K562 (cell line): ENCODE data around the gene TBC1D32. TPM values are rescaled to one million over a fixed set of nuclear protein-coding genes. Genes with fewer than 3 reads are reported as not detected.
A peak's percentile ranks its signal among the peaks of the same experiment; 100 is the strongest.

Experiments
- ATAC-seq: fragments of 200-7000 bp; cut with Tn5 transposase; 3 replicates; pipeline ENCODE4 v1.9.1; 2020; ENCODE audit warnings: moderate library complexity
- BruUV-seq: library from RNA; stranded (reverse); fragments of 400-500 nt; replicated peaks from 2 replicates; lab custom pipeline; 2021; lab: Mats Ljungman, UMichigan
- CTCF ChIA-PET: fragments of 300-600 bp; formaldehyde crosslinking; extraction: SDS; loops from one replicate; lab custom pipeline; 2021; ENCODE audit warnings: low intra/inter-chr PET ratio; lab: Yijun Ruan, JAX
- POLR2A ChIA-PET: fragments of 300-600, 350-650 bp; sonication (Branson Sonifier 250); formaldehyde crosslinking; extraction: SDS; loops from one replicate; lab custom pipeline; 2021; ENCODE audit warnings: antibody characterized with exemption, inconsistent platforms; lab: Yijun Ruan, JAX
- DNase-seq, 4 experiments: peaks; one replicate each; pipeline versions ENCODE4 v3.0.0 to v3.0.0-alpha.2; 2011 to 2018; ENCODE audit warnings: low spot score in 3 of 4, mixed read lengths in 3 of 4; ENCODE audit errors: extremely low read depth in 1 of 4
- FAIRE-seq: peaks from 2 replicates; lab custom pipeline; 2011; peaks lifted over from hg19 to GRCh38; lab: Jason Lieb, UNC
- H2AFZ ChIP-seq: 2 replicates; pipeline ENCODE4 v1.6.0; 2011; ENCODE audit warnings: low read depth, low read length, control low read depth, inconsistent platforms
- H3K27ac ChIP-seq: fragments of 200-600 bp; 3 replicates; pipeline ENCODE4 v1.8.0; 2011; ENCODE audit warnings: low read depth, mild to moderate bottlenecking, control low read depth, inconsistent platforms, low read length, moderate library complexity, mixed read lengths; ENCODE audit errors: extremely low read depth
- H3K27me3 ChIP-seq, 2 experiments: fragments of 300-600 bp in 1 of 2; 2 replicates in 1 of 2; 3 replicates in 1 of 2; pipeline versions ENCODE4 v1.6.0 to v1.8.0; 2011; ENCODE audit warnings: inconsistent platforms in 2 of 2, low read length in 2 of 2, mild to moderate bottlenecking in 1 of 2, mixed read lengths in 1 of 2, moderate library complexity in 1 of 2; ENCODE audit not compliant: control insufficient read depth in 2 of 2, insufficient read depth in 2 of 2
- H3K36me3 ChIP-seq: fragments of 300-600 bp; 3 replicates; pipeline ENCODE4 v1.8.0; 2011; ENCODE audit warnings: mild to moderate bottlenecking, low read length, inconsistent platforms; ENCODE audit not compliant: control insufficient read depth, insufficient read depth
- H3K4me1 ChIP-seq, 2 experiments: fragments of 200-600 bp in 1 of 2; replicated peaks in 1 of 2; 2 replicates in 1 of 2; 3 replicates in 1 of 2; pipeline versions ENCODE4 v1.5.1 to v1.8.0; 2011; ENCODE audit warnings: inconsistent platforms in 2 of 2, low read length in 2 of 2, mild to moderate bottlenecking in 1 of 2, mixed read lengths in 1 of 2, moderate library complexity in 1 of 2; ENCODE audit not compliant: control insufficient read depth in 2 of 2, insufficient read depth in 2 of 2
- H3K4me2 ChIP-seq: 2 replicates; pipeline ENCODE4 v1.6.1; 2011; ENCODE audit warnings: low read length, control low read depth, inconsistent platforms, mixed read lengths; ENCODE audit not compliant: insufficient read depth
- H3K4me3 ChIP-seq: fragments of 200-600 bp; sonication (generic), shearing (Covaris generic); 2 replicates; pipeline ENCODE4 v1.5.1; 2016; ENCODE audit warnings: control low read depth, inconsistent platforms
- H3K79me2 ChIP-seq: fragments of 200-600 bp; 3 replicates; pipeline ENCODE4 v1.8.0; 2011; ENCODE audit warnings: low read length, inconsistent platforms; ENCODE audit not compliant: control insufficient read depth, insufficient read depth
- H3K9ac ChIP-seq, 2 experiments: 2 replicates each; pipeline versions ENCODE4 v1.6.0 to v1.6.1; 2011; ENCODE audit warnings: low read depth in 2 of 2, low read length in 2 of 2, control low read depth in 1 of 2, inconsistent platforms in 1 of 2, mild to moderate bottlenecking in 1 of 2, mixed read lengths in 1 of 2; ENCODE audit not compliant: insufficient read depth in 1 of 2
- H3K9me1 ChIP-seq: one replicate; pipeline ENCODE4 v1.6.0; 2011; ENCODE audit warnings: inconsistent platforms, mild to moderate bottlenecking, low read length, moderate library complexity; ENCODE audit not compliant: control insufficient read depth, insufficient read depth
- H3K9me3 ChIP-seq: replicated peaks from 2 replicates; pipeline ENCODE4 v1.5.1; 2011; ENCODE audit warnings: low read depth, low read length, inconsistent platforms; ENCODE audit not compliant: control insufficient read depth, insufficient read depth
- H4K20me1 ChIP-seq: replicated peaks from 2 replicates; pipeline ENCODE4 v1.6.1; 2011; ENCODE audit warnings: low read length, inconsistent platforms, mixed read lengths; ENCODE audit not compliant: control insufficient read depth, insufficient read depth
- PKNOX1 ChIP-seq: fragments of 450-650 bp; IDR thresholded peaks from 2 replicates; pipeline ENCODE4 v1.6.1; 2016
- WGBS: fragments of 100-300 bp; shearing (Covaris generic); methylation state at CpG from one replicate; pipeline ENCODE4 v1.1.6; 2016; ENCODE audit warnings: low coverage, mixed read lengths; ENCODE audit not compliant: insufficient coverage; ENCODE audit errors: missing lambda C conversion rate; 5-methylcytosine and 5-hydroxymethylcytosine counted together
- in situ Hi-C: fragments of 300-500 bp; cut with MboI; formaldehyde crosslinking; loops from 4 replicates; pipeline ENCODE4 v1.15.0; 2018; ENCODE audit warnings: inconsistent platforms, mixed read lengths
- intact Hi-C: fragments of 100-400 bp; cut with micrococcal nuclease; formaldehyde crosslinking; loops from 2 replicates; pipeline ENCODE4 v1.14.2; 2022
- polyA plus RNA-seq, 8 experiments: library from polyadenylated mRNA; depleted of rRNA in 4 of 8; stranded (reverse) in 5 of 8; unstranded in 3 of 8; fragments of >200 nt; fragmentation: Nextera tagmentation in 2 of 8; fragmentation: Illumina TruSeq in 1 of 8; extraction: Ambion mirVana in 2 of 8; extraction: Trizol in 1 of 8; gene quantifications; 2 replicates each; pipeline versions ENCODE4 v1.2.1 to v1.2.3, GENCODE V29; 2011 to 2014; ENCODE audit warnings: inconsistent platforms in 1 of 8, missing spikeins in 1 of 8
- total RNA-seq, 7 experiments: library from RNA; depleted of rRNA in 6 of 7; stranded (reverse); fragments of >200 nt in 6 of 7; fragmentation: Illumina TruSeq in 2 of 7; extraction: Trizol in 2 of 7; gene quantifications; 2 replicates each; pipeline versions ENCODE4 v1.2.1 to v1.2.3, GENCODE V29; 2011 to 2021; ENCODE audit warnings: low replicate concordance in 1 of 7
- TF ChIP-seq, protein P1 (sequence below): fragments of 250-450 bp; sonication (Bioruptor Pico); IDR thresholded peaks from 2 replicates; pipeline ENCODE4 v1.5.0; 2021; ENCODE audit warnings: mild to moderate bottlenecking, moderate library complexity

The TBC1D32 gene
- total and polyA plus RNA-seq, 9 of the 15 experiments (the other 6 are each of a cell fraction or from before 2014, with no cell fraction given): 2.5 to 9.6 (median 3.9) TPM

DNA sequence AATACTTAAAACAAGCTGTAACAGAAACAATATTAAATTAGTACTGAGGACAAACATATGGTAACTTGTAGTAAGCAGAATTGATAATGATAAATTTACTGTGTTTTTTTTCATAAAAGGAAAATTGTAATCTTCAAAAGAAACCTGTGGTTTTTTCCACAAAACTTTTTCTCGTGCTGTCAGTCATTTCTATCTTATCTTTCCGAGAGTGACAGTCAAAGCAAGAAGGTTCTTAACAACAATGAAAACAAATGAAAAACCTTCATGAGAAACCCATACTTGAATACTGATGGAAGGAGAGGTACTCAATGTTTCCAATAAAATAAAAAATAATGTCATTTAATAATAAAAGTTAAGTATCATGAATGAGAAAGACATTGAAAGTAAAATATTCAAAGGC lies 174.0 kb downstream of the TBC1D32 start:
- Histone ChIP-seq H3K9ac (no peak overlapping the region), H2AFZ (no peak overlapping the region), H4K20me1 (no peaks in the 10 kb centered on the region), H3K27me3 (no peaks in the 10 kb centered on the region), H3K36me3 (peaks cover 4% of the 10 kb centered on the region; the same call in 1 of the 3 replicates), H3K79me2 (no peaks in the 10 kb centered on the region), H3K4me3 (no peak overlapping the region), H3K4me1 (no peaks in the 10 kb centered on the region), H3K9me3 (no peaks in the 10 kb centered on the region), H3K27ac (no peak overlapping the region)
- ATAC-seq: no peak
- POLR2A ChIA-PET: no interaction called here
- intact Hi-C loops: no loop called here
- FAIRE-seq: no peak
- BruUV-seq: no TSS peak
- 58% methylated on average over 2 of the region's 2 CpGs for WGBS
- TF ChIP-seq PKNOX1: peak; percentile 52
- TF ChIP-seq, protein P1, sequence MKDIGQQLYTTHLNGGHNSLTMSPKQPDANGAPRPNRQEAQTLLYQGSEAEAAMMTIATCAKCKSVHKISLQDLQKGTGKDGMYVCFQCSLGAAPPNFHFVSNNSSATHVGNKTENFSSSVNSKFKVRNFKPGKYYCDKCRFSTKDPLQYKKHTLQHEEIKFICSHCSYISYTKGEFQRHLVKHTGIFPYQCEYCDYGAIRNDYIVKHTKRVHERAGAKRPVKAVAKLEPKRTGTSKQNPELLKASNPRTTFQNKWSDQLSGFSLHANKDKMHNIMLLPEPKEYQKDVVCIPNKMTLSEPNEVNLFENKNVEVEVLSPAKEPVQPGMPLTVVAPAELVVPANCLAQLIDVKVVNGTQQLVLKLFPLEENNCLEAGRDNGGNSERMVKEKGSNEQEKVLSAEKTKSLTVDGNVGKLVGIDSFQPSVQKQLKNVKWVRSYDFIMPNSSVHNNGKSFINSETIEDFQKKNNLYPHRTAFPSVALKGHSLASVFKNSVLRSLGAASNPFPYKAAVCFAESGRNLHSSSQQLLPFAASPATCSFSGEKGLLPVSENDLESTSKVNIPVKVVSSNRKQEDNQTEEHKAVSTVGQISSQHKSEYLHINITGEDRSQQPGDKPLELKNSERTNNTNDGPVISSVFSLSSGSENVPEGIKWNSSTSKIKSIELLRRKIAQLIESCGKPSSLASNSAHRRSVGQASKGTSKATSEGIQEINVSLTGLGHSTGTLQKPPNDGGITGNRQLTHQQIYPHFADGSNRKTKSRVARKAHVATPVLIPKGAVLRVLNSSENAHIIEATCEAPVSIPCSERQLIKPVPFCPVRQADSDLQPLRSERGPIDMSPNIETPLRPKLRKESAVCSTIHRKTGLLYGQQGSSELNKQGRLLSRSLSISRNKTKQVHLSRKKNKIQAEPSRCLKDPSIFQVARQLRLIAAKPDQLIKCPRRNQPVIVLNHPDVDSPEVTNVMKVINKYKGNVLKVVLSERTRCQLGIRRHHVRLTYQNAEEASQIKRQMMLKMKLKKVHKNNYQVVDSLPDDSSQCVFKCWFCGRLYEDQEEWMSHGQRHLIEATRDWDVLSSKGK (CRISPR knock-in tag): no peak
- TF ChIP-seq, all 486 proteins: peak for 1
- no peak for DNase-seq
- Histone ChIP-seq H3K4me2 (no peak overlapping the region), H3K9me1 (no peaks in the 10 kb centered on the region)
- CTCF ChIA-PET: no interaction called here
- in situ Hi-C loops: no loop called here
